ENCODE data around the gene CDKN2AIPNL.
"Not testable (repeated sequence)": the region's sequence is repeated elsewhere in the genome, so short reads cannot be mapped to it uniquely, and the experiment has no call there.

Gene CDKN2AIPNL

GRCh38 chr5:134383980-134384697 is 27.5 kb downstream of the CDKN2AIPNL start:
- FAIRE-seq, result no peak
- no peak for DNase-seq (ENCODE audit: insufficient read length, low spot score)
- TF ChIP-seq CTCF (IDR thresholded peaks at IDR 0.05; ENCODE audit: insufficient read depth, missing control alignments), result no peak

GRCh38 chr5:134382204-134382603 is 29.5 kb downstream of the CDKN2AIPNL start:
- not testable (repeated sequence) for DNase-seq (ENCODE audit: insufficient read length, low spot score); FAIRE-seq

- no peak for TF ChIP-seq CTCF (IDR thresholded peaks at IDR 0.05; ENCODE audit: insufficient read depth, missing control alignments)
- DNase-seq (ENCODE audit: insufficient read length, low spot score), result no peak
- FAIRE-seq, result no peak
Observed at GRCh38 chr5:134380346-134380745, 31.3 kb downstream of the CDKN2AIPNL start.

GRCh38 chr5:134374232-134374631 is 37.4 kb downstream of the CDKN2AIPNL start:
- FAIRE-seq (no peak), DNase-seq (ENCODE audit: insufficient read length, low spot score) (no peak)
- TF ChIP-seq CTCF (IDR thresholded peaks at IDR 0.05; ENCODE audit: insufficient read depth, missing control alignments), result no peak

- DNase-seq (ENCODE audit: insufficient read length, low spot score); FAIRE-seq: not testable (repeated sequence)
Observed at GRCh38 chr5:134373633-134374032, 38.0 kb downstream of the CDKN2AIPNL start.

- FAIRE-seq (no peak), DNase-seq (ENCODE audit: insufficient read length, low spot score) (no peak)
- TF ChIP-seq CTCF (IDR thresholded peaks at IDR 0.05; ENCODE audit: insufficient read depth, missing control alignments), result no peak
Observed at GRCh38 chr5:134371834-134372340, 39.8 kb downstream of the CDKN2AIPNL start.

GRCh38 chr5:134370871-134371833 is 40.5 kb downstream of the CDKN2AIPNL start, which contains the start of gene UBE2B:
Gene UBE2B (plus strand): TSS chr5:134371569. CDS start chr5:134371596, 27 bp downstream.
- peak; percentile 80 for FAIRE-seq
- TF ChIP-seq CTCF (IDR thresholded peaks at IDR 0.05; ENCODE audit: insufficient read depth, missing control alignments), result no peak
- peak; percentile 75 for DNase-seq (ENCODE audit: insufficient read length, low spot score)
